ENCODE data around the gene SHISA7.

The SHISA7 gene

DNA sequence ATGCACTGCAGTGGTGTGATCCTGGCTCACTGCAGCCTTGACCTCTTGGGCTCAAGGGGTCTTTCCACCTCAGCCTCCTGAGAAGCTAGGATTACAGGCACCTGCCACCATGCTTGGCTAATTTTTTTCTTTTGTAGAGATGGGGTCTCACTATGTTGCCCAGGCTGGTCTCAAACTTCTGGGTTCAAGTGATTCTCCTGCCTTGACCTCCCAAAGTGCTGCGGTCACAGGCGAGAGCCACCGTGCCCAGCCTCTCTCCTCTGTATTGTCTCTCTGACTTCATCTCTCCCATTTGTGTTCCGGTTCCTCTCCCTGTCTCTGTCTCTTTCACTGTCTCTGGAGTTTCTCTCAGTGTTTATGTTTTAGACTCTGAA is 23.1 kb upstream of the SHISA7 start:
- no peak for DNase-seq (ENCODE audit: low read depth in 2 of 2)
- TF ChIP-seq, protein P1, sequence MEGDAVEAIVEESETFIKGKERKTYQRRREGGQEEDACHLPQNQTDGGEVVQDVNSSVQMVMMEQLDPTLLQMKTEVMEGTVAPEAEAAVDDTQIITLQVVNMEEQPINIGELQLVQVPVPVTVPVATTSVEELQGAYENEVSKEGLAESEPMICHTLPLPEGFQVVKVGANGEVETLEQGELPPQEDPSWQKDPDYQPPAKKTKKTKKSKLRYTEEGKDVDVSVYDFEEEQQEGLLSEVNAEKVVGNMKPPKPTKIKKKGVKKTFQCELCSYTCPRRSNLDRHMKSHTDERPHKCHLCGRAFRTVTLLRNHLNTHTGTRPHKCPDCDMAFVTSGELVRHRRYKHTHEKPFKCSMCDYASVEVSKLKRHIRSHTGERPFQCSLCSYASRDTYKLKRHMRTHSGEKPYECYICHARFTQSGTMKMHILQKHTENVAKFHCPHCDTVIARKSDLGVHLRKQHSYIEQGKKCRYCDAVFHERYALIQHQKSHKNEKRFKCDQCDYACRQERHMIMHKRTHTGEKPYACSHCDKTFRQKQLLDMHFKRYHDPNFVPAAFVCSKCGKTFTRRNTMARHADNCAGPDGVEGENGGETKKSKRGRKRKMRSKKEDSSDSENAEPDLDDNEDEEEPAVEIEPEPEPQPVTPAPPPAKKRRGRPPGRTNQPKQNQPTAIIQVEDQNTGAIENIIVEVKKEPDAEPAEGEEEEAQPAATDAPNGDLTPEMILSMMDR (IDR thresholded peaks at IDR 0.05; ENCODE audit: low read depth, low read length): no peak
- no peak overlapping the region for H3K4me3 ChIP-seq (replicated peaks in 1 of 2; ENCODE audit: low read depth in 2 of 2, low read length in 2 of 2)

DNA sequence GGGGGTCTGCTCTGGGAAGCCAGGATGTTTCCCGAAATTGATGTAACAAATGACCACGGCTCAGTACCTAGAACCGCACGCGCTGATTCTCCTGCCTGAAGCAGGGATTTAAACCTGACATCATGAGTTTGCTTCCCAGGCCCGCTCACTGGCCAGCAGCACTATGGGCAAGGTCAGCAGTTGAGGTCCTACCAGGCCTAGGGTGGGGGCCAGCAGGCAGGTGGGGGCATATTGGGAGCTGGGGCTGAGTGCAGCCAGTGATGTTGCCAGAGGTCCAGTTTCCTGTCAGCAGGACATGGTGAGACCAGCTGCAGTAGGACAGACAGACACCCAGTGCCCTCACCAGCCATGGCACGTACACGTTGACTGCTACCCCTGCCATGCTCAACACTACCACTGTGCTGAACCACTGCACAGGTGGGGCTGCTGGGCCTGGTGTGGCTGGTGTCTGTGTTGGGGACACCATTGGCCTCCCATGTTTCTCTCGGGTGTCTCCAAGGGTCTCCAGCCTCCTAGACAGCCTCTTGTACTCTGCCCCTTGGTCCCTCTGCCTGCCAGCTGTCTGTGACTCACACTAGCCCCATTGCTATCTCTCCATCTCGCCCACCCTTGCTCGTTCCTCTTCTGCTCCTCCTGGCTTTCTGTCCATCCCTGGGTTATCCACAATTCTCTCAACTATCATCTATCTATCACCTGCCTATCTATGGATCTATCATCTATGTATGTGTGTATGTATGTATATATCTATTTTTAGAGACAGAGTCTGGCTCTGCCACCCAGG is 22.6 kb upstream of the SHISA7 start:
- TF ChIP-seq, protein P1 (IDR thresholded peaks at IDR 0.05; ENCODE audit: low read depth, low read length): no peak
- no peak overlapping the region for H3K4me3 ChIP-seq (replicated peaks in 1 of 2; ENCODE audit: low read depth in 2 of 2, low read length in 2 of 2)
- no peak for DNase-seq (ENCODE audit: low read depth in 2 of 2)

DNA sequence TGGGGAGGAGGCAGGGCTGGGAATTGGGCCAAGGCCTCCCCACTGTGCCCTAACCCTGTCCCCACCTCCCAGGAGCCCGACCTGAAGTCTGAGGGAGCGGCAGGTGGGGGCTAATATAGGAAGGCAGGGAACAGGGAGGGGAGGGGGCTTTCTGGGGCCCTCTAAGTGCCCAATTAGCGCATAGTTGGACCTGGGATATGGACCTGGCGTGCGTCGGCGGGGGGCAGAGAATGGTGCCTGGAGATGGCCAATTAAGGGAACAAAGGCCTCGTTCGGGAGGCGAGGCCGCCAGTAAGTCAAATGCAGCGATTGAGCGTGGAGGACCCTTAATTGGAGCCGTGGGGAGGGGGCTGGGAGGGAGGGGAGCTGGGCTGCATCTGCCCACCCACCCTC is 21.6 kb upstream of the SHISA7 start, which contains the start of gene C19orf85:
Gene C19orf85, minus strand, starts transcription at position 90 of the 393 bp plus-strand sequence. CDS start 197 bp downstream, outside the sequence.
- TF ChIP-seq, protein P1 (IDR thresholded peaks at IDR 0.05; ENCODE audit: low read depth, low read length): no peak
- H3K4me3 ChIP-seq (replicated peaks in 1 of 2; ENCODE audit: low read depth in 2 of 2, low read length in 2 of 2): no peak within 1 kb of the TSS
- DNase-seq (ENCODE audit: low read depth in 2 of 2): no peak

DNA sequence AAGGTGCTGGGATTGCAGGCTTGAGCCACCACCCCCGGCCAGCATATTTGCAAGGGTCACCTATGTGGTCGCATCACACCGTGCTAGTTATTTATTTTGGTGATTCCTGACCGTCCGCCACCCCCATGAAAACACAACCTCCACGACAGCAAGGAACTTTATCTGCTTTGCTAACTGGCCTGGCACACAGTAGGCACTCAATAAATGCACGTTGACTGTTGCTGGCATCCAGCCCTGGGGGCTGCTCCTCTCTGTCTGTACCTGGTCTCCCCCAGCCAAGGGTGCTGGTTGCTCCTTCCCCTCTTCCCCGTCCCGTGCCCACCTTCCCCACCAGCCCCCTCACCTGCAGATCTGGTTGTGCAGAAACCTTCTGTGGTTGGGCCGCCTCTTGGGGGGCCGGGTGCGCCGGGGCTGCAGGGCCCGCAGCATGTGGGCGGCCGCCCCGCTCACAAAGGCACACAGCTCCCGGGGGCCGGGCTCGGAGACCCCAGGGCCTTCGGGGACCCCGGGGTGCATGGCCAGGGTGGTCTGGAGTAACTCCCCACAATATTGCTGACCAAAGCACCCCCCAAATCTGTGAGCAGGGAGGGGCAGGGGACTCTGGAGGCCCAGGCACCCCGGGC is 21.1 kb upstream of the SHISA7 start:
- no peak for DNase-seq (ENCODE audit: low read depth in 2 of 2)
- H3K4me3 ChIP-seq (replicated peaks in 1 of 2; ENCODE audit: low read depth in 2 of 2, low read length in 2 of 2): no peak overlapping the region
- TF ChIP-seq, protein P1 (IDR thresholded peaks at IDR 0.05; ENCODE audit: low read depth, low read length): no peak

DNA sequence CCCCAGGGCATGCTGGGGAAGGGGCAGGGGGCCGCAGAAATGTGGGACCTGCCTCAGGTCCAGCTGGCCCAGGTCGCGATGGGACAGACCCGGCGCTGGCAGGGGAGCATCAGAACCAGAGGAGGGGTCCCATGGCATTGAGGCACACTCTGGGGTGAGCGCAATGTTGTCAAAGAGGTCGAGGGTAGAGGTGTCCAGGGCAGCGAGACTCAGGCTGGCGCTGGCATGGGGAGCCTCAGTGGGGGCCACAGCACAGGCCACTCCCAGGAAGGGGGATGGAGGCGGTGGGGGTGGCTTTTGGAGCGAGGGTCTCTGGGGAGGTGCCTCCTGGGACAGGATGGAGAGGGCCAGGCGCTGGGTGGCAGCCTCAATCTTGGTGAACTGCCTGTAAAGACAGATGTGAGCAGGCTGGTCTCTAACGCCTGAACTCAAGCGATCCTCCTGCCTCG is 20.5 kb upstream of the SHISA7 start:
- DNase-seq (ENCODE audit: low read depth in 2 of 2): no peak
- TF ChIP-seq, protein P1 (IDR thresholded peaks at IDR 0.05; ENCODE audit: low read depth, low read length): no peak
- no peak overlapping the region for H3K4me3 ChIP-seq (replicated peaks in 1 of 2; ENCODE audit: low read depth in 2 of 2, low read length in 2 of 2)

DNA sequence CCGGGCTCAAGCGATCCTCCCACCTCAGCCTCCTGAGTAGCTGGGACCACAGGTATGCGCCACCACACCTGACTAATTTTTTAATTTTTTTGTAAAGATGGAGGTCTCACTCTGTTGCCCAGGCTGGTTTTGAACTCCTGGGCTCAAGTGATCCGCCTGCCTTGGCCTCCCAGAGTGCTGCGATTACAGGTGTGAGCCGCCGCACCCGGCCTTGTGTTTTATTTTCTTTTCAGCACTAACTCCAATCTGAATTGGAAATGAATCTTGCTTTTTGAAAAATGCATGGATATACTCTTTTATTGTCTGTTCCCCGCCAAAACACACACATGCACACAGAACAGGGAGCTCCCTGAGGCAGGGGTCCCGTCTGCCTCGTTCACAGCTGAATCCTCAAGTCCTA is 19.6 kb upstream of the SHISA7 start:
- TF ChIP-seq, protein P1 (IDR thresholded peaks at IDR 0.05; ENCODE audit: low read depth, low read length): no peak
- no peak for DNase-seq (ENCODE audit: low read depth in 2 of 2)
- H3K4me3 ChIP-seq (replicated peaks in 1 of 2; ENCODE audit: low read depth in 2 of 2, low read length in 2 of 2): no peak overlapping the region

Measured in cardiac fibroblast (primary cell).